HG03575 (cell line): ENCODE results near the gene PLB1.
"Not testable (repeated sequence)": the region's sequence is repeated elsewhere in the genome, so short reads cannot be mapped to it uniquely, and the experiment has no call there.

Source experiments
- ATAC-seq: cut with Tn5 transposase; IDR thresholded peaks from one replicate; pipeline ENCODE4 v1.9.1; 2021; ENCODE audit not compliant: unreplicated experiment, insufficient number of reproducible peaks, low FRiP score; ENCODE audit errors: extremely low read depth

PLB1 gene

GRCh38 chr2:28463211-28463816 lies 32.5 kb upstream of the PLB1 start:
- no peak for ATAC-seq

- ATAC-seq: no peak
Measured at GRCh38 chr2:28463893-28464292, 32.0 kb upstream of the PLB1 start.

GRCh38 chr2:28465148-28465885 lies 30.5 kb upstream of the PLB1 start:
- ATAC-seq: no peak

- ATAC-seq: no peak
Measured at GRCh38 chr2:28469304-28469703, 26.6 kb upstream of the PLB1 start.

- no peak for ATAC-seq
Measured at GRCh38 chr2:28469947-28470535, 25.8 kb upstream of the PLB1 start.

- no peak for ATAC-seq
Measured at GRCh38 chr2:28470759-28471158, 25.1 kb upstream of the PLB1 start.

- ATAC-seq: no peak
Measured at GRCh38 chr2:28471214-28471613, 24.6 kb upstream of the PLB1 start.

- no peak for ATAC-seq
Measured at GRCh38 chr2:28471701-28472236, 24.1 kb upstream of the PLB1 start.

- not testable (repeated sequence) for ATAC-seq
Measured at GRCh38 chr2:28472641-28473040, 23.2 kb upstream of the PLB1 start.

- ATAC-seq: no peak
Measured at GRCh38 chr2:28475088-28475595, 20.7 kb upstream of the PLB1 start.

- ATAC-seq: no peak
Measured at GRCh38 chr2:28477087-28477486, 18.8 kb upstream of the PLB1 start.

GRCh38 chr2:28477645-28478044 lies 18.2 kb upstream of the PLB1 start:
- no peak for ATAC-seq

GRCh38 chr2:28480403-28481049 lies 15.3 kb upstream of the PLB1 start:
- no peak for ATAC-seq

- no peak for ATAC-seq
Measured at GRCh38 chr2:28481905-28482304, 14.0 kb upstream of the PLB1 start.

GRCh38 chr2:28484835-28485234 lies 11.0 kb upstream of the PLB1 start:
- no peak for ATAC-seq

GRCh38 chr2:28486526-28486925 lies 9.3 kb upstream of the PLB1 start:
- no peak for ATAC-seq

- no peak for ATAC-seq
Measured at GRCh38 chr2:28487258-28487657, 8.6 kb upstream of the PLB1 start.

GRCh38 chr2:28488083-28488830 lies 7.6 kb upstream of the PLB1 start:
- ATAC-seq: no peak
